Measurements from ENCODE around the gene BAAT. TPM values are rescaled to one million over a fixed set of nuclear protein-coding genes. Genes with fewer than 3 reads are reported as not detected.

The BAAT gene
- total and polyA plus RNA-seq, 2 of the 13 experiments (the other 11 are each of a cell fraction or from before 2014, with no cell fraction given): 0.71 to 7.9 TPM

- TF ChIP-seq HMGXB3 (CRISPR knock-in tag; IDR thresholded peaks at IDR 0.05; ENCODE audit: borderline replicate concordance) (no peak), SAP130 (CRISPR knock-in tag; IDR thresholded peaks at IDR 0.05; ENCODE audit: low read depth) (0 out of 2 replicates have a peak, but pooled peaks have one; percentile 9), HNRNPK (IDR thresholded peaks at IDR 0.05; ENCODE audit: low read depth, low read length, poor library complexity, severe bottlenecking) (peak; percentile 42), AGO2 (optimal IDR thresholded peaks at IDR 0.05; ENCODE audit: low read depth, low read length) (peak; percentile 52), KDM5B (CRISPR knock-in tag; IDR thresholded peaks at IDR 0.05; ENCODE audit: borderline replicate concordance) (0 out of 2 replicates have a peak, but pooled peaks have one; percentile 15), IKZF4 (CRISPR knock-in tag; IDR thresholded peaks at IDR 0.05; ENCODE audit: borderline replicate concordance, low read depth, not compliant biosample characterization) (peak; percentile 87), PCBP1 (IDR thresholded peaks at IDR 0.05; ENCODE audit: borderline replicate concordance, low read depth, low read length) (peak; percentile 87; the same call in 1 of the 2 replicates), ATF7 (IDR thresholded peaks at IDR 0.05) (no peak), ATF7 (CRISPR knock-in tag; IDR thresholded peaks at IDR 0.05) (no peak), MED1 (CRISPR knock-in tag; IDR thresholded peaks at IDR 0.05) (no peak), SIN3A (IDR thresholded peaks at IDR 0.05; ENCODE audit: borderline replicate concordance, low read depth, low read length) (0 out of 2 replicates have a peak, but pooled peaks have one; percentile 14), ZNF670 (CRISPR knock-in tag; IDR thresholded peaks at IDR 0.05; ENCODE audit: borderline replicate concordance) (peak; percentile 81; the same call in 1 of the 2 replicates)
- TF ChIP-seq, protein P1, sequence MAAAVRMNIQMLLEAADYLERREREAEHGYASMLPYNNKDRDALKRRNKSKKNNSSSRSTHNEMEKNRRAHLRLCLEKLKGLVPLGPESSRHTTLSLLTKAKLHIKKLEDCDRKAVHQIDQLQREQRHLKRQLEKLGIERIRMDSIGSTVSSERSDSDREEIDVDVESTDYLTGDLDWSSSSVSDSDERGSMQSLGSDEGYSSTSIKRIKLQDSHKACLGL (CRISPR knock-in tag; IDR thresholded peaks at IDR 0.05): peak; percentile 65
- TF ChIP-seq, protein P2, sequence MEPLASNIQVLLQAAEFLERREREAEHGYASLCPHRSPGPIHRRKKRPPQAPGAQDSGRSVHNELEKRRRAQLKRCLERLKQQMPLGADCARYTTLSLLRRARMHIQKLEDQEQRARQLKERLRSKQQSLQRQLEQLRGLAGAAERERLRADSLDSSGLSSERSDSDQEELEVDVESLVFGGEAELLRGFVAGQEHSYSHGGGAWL (CRISPR knock-in tag; IDR thresholded peaks at IDR 0.05): peak; percentile 28; the same call in 1 of the 2 replicates
- TF ChIP-seq, protein P3, sequence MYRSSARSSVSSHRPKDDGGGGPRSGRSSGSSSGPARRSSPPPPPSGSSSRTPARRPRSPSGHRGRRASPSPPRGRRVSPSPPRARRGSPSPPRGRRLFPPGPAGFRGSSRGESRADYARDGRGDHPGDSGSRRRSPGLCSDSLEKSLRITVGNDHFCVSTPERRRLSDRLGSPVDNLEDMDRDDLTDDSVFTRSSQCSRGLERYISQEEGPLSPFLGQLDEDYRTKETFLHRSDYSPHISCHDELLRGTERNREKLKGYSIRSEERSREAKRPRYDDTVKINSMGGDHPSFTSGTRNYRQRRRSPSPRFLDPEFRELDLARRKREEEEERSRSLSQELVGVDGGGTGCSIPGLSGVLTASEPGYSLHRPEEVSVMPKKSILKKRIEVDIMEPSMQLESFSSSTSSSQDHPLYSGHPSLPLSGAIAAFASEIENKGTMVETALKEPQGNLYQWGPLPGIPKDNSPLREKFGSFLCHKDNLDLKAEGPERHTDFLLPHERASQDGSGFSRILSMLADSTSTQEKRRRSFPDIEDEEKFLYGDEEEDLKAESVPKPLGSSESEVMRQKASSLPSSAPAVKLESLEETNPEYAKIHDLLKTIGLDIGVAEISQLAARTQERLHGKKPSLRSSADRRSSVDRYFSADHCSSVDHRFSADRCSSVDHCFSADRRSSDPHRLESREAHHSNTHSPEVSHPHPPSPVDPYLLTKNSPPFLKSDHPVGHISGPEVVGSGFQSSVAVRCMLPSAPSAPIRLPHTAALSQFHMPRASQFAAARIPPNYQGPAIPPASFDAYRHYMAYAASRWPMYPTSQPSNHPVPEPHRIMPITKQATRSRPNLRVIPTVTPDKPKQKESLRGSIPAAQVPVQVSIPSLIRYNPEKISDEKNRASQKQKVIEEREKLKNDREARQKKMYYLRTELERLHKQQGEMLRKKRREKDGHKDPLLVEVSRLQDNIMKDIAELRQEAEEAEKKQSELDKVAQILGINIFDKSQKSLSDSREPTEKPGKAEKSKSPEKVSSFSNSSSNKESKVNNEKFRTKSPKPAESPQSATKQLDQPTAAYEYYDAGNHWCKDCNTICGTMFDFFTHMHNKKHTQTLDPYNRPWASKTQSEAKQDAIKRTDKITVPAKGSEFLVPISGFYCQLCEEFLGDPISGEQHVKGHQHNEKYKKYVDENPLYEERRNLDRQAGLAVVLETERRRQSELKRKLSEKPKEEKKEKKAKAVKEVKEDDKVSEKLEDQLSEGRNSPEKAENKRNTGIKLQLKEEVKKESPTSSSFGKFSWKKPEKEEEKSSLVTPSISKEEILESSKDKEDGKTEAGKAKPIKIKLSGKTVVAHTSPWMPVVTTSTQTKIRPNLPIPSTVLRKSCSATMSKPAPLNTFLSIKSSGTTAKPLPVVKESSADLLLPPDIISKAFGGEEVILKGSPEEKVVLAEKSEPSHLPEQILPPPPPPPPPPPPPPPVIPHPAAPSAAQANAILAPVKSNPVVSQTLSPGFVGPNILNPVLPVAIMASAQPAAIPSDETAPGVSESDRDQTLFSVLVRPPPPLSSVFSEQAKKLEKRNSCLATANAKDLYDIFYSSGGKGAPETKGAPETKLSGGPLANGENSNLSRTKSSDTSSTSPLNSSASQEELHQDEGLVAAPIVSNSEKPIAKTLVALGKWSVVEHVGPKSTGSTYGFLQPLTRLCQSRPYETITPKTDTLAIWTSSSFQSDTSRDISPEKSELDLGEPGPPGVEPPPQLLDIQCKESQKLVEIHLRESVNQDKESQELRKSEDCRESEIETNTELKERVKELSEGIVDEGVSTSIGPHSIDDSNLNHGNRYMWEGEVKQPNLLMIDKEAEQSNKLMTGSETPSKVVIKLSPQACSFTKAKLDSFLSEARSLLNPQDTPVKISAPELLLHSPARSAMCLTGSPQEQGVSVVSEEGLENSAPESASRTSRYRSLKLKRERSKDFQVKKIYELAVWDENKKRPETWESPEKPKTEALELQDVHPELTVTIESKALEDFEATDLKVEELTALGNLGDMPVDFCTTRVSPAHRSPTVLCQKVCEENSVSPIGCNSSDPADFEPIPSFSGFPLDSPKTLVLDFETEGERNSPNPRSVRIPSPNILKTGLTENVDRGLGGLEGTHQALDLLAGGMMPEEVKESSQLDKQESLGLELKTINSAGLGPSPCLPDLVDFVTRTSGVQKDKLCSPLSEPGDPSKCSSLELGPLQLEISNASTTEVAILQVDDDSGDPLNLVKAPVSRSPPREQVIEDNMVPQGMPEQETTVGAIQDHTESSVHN (CRISPR knock-in tag; IDR thresholded peaks at IDR 0.05): 0 out of 2 replicates have a peak, but pooled peaks have one; percentile 27
Measured at GRCh38 chr9:101398930-101399642, 14.3 kb upstream of the BAAT start (continued).

All from HepG2 (cell line).